Measurements from ENCODE around the gene AMACR.

AMACR gene

DNA sequence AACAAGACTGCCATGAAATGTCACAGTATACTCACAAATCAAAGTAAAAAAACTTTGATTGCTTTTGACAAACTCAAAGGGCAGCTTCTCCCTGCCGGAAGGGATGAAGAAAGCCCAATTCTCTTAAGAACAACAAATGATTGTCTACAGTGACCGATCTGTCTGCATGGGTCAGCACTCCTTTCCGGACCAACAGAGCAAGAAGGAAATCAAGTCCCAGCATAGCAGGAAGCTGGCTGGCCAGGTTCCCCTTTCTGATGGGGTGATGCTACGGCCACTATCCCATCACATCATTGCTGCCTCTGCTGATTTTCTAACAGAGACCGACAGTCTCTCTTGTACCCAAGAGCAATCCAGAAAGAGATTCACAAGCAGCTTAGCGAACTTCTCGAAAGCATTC, 34.5 kb upstream of the AMACR start:
- TF ChIP-seq, protein P1, sequence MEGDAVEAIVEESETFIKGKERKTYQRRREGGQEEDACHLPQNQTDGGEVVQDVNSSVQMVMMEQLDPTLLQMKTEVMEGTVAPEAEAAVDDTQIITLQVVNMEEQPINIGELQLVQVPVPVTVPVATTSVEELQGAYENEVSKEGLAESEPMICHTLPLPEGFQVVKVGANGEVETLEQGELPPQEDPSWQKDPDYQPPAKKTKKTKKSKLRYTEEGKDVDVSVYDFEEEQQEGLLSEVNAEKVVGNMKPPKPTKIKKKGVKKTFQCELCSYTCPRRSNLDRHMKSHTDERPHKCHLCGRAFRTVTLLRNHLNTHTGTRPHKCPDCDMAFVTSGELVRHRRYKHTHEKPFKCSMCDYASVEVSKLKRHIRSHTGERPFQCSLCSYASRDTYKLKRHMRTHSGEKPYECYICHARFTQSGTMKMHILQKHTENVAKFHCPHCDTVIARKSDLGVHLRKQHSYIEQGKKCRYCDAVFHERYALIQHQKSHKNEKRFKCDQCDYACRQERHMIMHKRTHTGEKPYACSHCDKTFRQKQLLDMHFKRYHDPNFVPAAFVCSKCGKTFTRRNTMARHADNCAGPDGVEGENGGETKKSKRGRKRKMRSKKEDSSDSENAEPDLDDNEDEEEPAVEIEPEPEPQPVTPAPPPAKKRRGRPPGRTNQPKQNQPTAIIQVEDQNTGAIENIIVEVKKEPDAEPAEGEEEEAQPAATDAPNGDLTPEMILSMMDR (IDR thresholded peaks at IDR 0.05; ENCODE audit: low read depth, low read length), result no peak
- H3K4me3 ChIP-seq (ENCODE audit: low read depth, low read length), result no peak overlapping the region

DNA sequence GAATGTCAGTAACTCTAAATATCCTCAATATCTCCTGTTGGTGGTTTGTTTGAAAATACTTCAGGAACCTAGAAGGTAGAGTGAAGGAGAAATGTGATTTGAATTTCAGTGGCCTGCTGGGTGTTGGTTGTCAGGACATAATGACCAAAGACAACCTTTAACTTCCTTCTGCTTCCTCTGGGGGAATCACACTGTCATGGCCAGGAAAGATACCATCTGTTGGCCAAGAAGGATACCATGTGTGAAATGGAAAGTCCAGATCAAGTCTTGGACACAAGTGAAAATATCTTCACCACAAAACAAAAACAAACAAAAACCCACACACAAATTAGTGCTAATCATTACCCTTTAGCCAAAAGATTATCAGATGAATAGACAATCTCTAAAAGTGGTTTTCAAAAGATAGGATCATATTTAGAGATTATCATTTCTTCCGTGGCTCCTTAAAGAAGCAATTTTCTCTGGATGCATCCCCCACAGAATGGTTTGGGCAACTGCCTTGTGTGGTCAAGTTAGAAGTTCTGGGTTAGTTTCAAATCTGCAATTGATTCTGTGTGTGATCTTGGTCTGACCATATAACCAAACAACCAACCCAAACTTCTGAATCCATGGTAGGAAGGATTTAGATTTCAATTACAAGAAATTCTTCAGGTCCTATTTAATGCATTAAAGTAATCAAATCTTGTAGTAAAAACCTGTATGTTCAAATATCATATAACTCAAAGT, 33.6 kb upstream of the AMACR start:
- no peak overlapping the region for H3K4me3 ChIP-seq (ENCODE audit: low read depth, low read length)
- TF ChIP-seq, protein P1 (IDR thresholded peaks at IDR 0.05; ENCODE audit: low read depth, low read length), result no peak

DNA sequence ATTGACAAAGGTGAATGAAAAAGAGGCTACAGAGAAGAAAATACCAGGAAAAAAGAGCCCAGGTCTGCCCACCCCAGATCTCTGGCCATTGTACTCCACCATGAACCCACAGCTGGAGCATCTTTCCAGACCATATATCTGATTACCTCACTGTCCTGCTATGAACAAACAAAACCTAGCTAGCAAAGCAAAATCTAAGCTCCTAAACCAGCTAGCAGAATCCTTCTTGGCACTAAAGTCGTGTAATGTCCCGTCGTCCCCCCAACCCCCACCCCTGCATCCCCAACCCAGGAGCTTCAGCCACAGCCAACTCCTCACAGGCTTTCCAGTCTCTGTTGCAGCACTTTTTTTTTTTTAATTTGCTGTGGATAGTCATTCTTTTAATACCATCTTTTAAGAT, 32.6 kb upstream of the AMACR start:
- H3K4me3 ChIP-seq (ENCODE audit: low read depth, low read length), result no peak overlapping the region
- TF ChIP-seq, protein P1 (IDR thresholded peaks at IDR 0.05; ENCODE audit: low read depth, low read length), result no peak

DNA sequence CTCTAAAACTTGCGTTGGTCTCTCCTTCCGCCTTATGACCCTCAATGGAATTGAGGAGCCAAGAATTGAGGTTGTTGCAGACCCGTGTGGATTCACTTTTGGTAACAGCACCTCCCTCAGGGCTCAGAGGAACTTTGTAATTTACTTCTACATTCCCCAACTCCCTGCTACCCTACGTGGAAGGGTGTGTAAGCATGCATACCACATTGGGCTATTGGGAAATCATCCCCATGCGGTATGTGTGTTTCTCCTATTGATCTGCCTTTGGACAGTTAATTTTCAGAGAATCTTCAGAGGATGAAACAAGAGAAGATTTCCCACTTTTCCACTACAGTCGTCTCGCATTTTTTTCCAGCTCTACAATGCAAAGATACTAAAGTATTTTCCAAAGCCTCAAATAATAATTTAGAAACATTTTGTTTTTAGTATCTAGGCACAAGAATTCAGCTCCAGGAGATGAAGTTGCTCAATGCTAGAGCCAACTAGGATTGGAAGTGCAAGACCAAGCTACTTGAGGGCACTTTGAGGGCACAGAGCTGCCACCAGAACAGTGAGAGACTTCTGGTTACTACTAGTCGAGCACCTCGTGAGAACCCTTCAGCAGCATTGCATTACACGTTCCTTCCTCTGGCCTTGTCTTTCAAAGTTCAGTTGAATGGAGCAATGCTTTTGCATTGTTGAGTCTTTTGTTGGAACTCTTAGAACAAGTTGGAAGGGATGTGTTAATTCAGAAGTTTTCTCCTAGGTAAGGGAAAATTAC, 31.7 kb upstream of the AMACR start:
- TF ChIP-seq, protein P1 (IDR thresholded peaks at IDR 0.05; ENCODE audit: low read depth, low read length), result no peak
- no peak overlapping the region for H3K4me3 ChIP-seq (ENCODE audit: low read depth, low read length)

DNA sequence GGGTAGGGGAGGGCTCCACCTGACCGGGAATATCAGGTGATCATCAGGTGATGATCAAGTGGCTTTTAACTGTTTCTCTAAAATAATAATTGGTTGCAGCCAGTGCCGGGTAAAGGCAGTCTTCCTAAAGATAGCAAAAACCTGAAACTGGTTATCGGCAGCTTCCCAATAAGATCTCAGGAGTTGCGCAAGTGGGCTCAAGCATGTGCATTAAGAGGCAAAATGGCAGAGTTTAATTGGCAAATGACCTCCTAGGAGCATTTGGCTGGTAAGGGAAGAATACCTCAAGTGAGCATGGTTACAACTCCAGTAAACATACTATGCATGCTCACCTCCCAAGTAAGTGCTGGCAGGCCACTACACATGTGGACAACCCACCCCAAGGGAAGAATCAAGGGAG, 31.0 kb upstream of the AMACR start:
- TF ChIP-seq, protein P1 (IDR thresholded peaks at IDR 0.05; ENCODE audit: low read depth, low read length), result no peak
- H3K4me3 ChIP-seq (ENCODE audit: low read depth, low read length), result no peak overlapping the region

DNA sequence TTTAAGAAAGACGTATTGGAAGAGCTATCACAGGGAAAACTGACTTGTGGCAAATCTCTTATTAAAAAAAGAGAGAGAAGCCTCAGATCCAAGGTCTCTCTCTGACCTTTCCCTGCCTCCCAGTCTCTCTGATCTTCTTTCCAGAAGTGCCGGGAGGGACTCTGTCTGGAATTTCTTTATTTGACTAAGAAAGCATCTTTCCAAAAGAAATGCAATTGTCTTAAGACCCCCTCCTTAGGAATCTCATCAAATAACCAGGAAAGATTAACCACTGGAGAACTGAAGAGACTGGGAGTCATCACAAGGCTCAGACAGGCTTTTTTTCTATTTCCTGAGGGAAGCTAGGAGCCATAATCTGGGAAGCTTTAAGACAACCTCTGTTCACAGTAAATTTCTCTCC, 30.5 kb upstream of the AMACR start:
- no peak overlapping the region for H3K4me3 ChIP-seq (ENCODE audit: low read depth, low read length)
- TF ChIP-seq, protein P1 (IDR thresholded peaks at IDR 0.05; ENCODE audit: low read depth, low read length), result no peak

DNA sequence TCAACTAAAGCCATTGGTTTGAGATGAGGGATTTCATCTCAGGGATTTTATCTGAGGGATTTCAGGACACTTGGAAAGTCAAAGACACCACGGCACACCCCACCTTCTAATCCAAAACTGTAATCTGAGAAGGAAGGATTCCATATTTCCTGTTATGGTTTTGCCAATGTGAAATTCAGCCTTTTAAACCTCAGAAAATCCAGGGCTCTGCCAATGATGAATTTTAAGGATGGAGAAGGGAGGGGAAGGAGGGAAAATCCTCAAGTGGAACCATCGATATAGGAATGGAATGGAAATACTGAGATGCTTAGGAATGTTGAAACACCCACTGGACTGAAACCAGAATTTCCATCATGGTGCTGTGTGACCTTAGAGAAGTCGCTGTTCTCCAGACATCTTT, 29.9 kb upstream of the AMACR start:
- no peak overlapping the region for H3K4me3 ChIP-seq (ENCODE audit: low read depth, low read length)
- TF ChIP-seq, protein P1 (IDR thresholded peaks at IDR 0.05; ENCODE audit: low read depth, low read length), result no peak
